Embryonic facial prominence (tissue), 1 donor: ENCODE measurements around the gene IFITM5.
"Not testable (repeated sequence)": the region's sequence is repeated elsewhere in the genome, so short reads cannot be mapped to it uniquely, and the experiment has no call there.

ENCODE experiments used
- DNase-seq: peaks from one replicate; pipeline ENCODE4 v3.0.0-alpha.2; 2016; ENCODE audit errors: extremely low spot score

The IFITM5 gene

GRCh38 chr11:328012-328411 is 28.7 kb upstream of the IFITM5 start:
- no peak for DNase-seq

- DNase-seq = no peak
These were observed 28.2 kb upstream of the IFITM5 start for GRCh38 chr11:327581-327923.

- no peak for DNase-seq
These were observed 27.7 kb upstream of the IFITM5 start for GRCh38 chr11:326842-327580.

GRCh38 chr11:326592-326841 is 27.2 kb upstream of the IFITM5 start:
- no peak for DNase-seq

- DNase-seq = no peak
These were observed 26.7 kb upstream of the IFITM5 start for GRCh38 chr11:325796-326591.

GRCh38 chr11:324593-325517 is 25.5 kb upstream of the IFITM5 start:
- DNase-seq = not testable (repeated sequence)

- DNase-seq = no peak
These were observed 24.8 kb upstream of the IFITM5 start for GRCh38 chr11:324156-324555.

- not testable (repeated sequence) for DNase-seq
These were observed 20.6 kb upstream of the IFITM5 start for GRCh38 chr11:319888-320273.

- DNase-seq = not testable (repeated sequence)
These were observed 20.0 kb upstream of the IFITM5 start for GRCh38 chr11:319121-319887.

GRCh38 chr11:318405-319120 is 19.2 kb upstream of the IFITM5 start:
- not testable (repeated sequence) for DNase-seq

GRCh38 chr11:317668-318404 is 18.5 kb upstream of the IFITM5 start:
- not testable (repeated sequence) for DNase-seq

GRCh38 chr11:316891-317301 is 17.6 kb upstream of the IFITM5 start:
- DNase-seq = no peak

GRCh38 chr11:316031-316701 is 16.8 kb upstream of the IFITM5 start:
- no peak for DNase-seq

- no peak for DNase-seq
These were observed 16.2 kb upstream of the IFITM5 start for GRCh38 chr11:315516-315994.

GRCh38 chr11:315051-315481 is 15.7 kb upstream of the IFITM5 start:
- no peak for DNase-seq

GRCh38 chr11:314554-314875 is 15.2 kb upstream of the IFITM5 start:
- DNase-seq = not testable (repeated sequence)

- peak; percentile 49 for DNase-seq
These were observed 14.6 kb upstream of the IFITM5 start, which contains the start of gene IFITM1 for GRCh38 chr11:313787-314553. TSS of gene IFITM1 (plus strand) at chr11:314040. CDS start at chr11:314171, 131 bp downstream.

GRCh38 chr11:313304-313786 is 14.0 kb upstream of the IFITM5 start:
- DNase-seq = no peak
